ENCODE measurements around the gene MPZL3.

Gene MPZL3

GRCh38 chr11:118264569-118265465 lies 12.7 kb upstream of the MPZL3 start:
- no peak for DNase-seq

GRCh38 chr11:118263695-118264568 lies 11.8 kb upstream of the MPZL3 start, which contains the start of gene MPZL2:
MPZL2 (minus strand) TSS chr11:118264297; CDS start chr11:118264153, 144 bp downstream.
- DNase-seq, result no peak

- no peak for DNase-seq
Observed at GRCh38 chr11:118263112-118263511, 10.9 kb upstream of the MPZL3 start.

- DNase-seq, result no peak
Observed at GRCh38 chr11:118260353-118260752, 8.2 kb upstream of the MPZL3 start.

- no peak for DNase-seq
Observed at GRCh38 chr11:118259138-118259537, 7.0 kb upstream of the MPZL3 start.

GRCh38 chr11:118258410-118258809 lies 6.2 kb upstream of the MPZL3 start:
- DNase-seq, result no peak

- DNase-seq, result no peak
Observed at GRCh38 chr11:118252688-118253087, 523 bp upstream of the MPZL3 start.

- no peak for DNase-seq
Observed at GRCh38 chr11:118247041-118247440, 5.1 kb downstream of the MPZL3 start.

GRCh38 chr11:118245936-118246562 lies 6.1 kb downstream of the MPZL3 start:
- DNase-seq, result no peak

GRCh38 chr11:118243993-118244762 lies 8.0 kb downstream of the MPZL3 start:
- DNase-seq, result no peak

GRCh38 chr11:118243161-118243560 lies 9.0 kb downstream of the MPZL3 start:
- DNase-seq, result no peak

GRCh38 chr11:118241764-118242098 lies 10.4 kb downstream of the MPZL3 start:
- no peak for DNase-seq

GRCh38 chr11:118240999-118241763 lies 11.0 kb downstream of the MPZL3 start:
- DNase-seq, result no peak

- DNase-seq, result no peak
Observed at GRCh38 chr11:118239509-118240205, 12.5 kb downstream of the MPZL3 start.

GRCh38 chr11:118238929-118239328 lies 13.2 kb downstream of the MPZL3 start:
- no peak for DNase-seq

GRCh38 chr11:118238421-118238820 lies 13.7 kb downstream of the MPZL3 start:
- DNase-seq, result no peak

GRCh38 chr11:118236170-118236569 lies 16.0 kb downstream of the MPZL3 start:
- DNase-seq, result no peak

GRCh38 chr11:118234833-118235232 lies 17.3 kb downstream of the MPZL3 start:
- DNase-seq, result no peak

- no peak for DNase-seq
Observed at GRCh38 chr11:118233850-118234249, 18.3 kb downstream of the MPZL3 start.

- DNase-seq, result no peak
Observed at GRCh38 chr11:118233377-118233776, 18.8 kb downstream of the MPZL3 start.

- DNase-seq, result no peak
Observed at GRCh38 chr11:118232659-118233058, 19.5 kb downstream of the MPZL3 start.
